Kidney capillary endothelial cell (primary cell): ENCODE results near the gene MAN1A1.
A peak's percentile ranks its signal among the peaks of the same experiment; 100 is the strongest.
"Not testable (repeated sequence)": the region's sequence is repeated elsewhere in the genome, so short reads cannot be mapped to it uniquely, and the experiment has no call there.

Source experiments
- DNase-seq: peaks from one replicate; pipeline ENCODE4 v3.0.0-alpha.2; 2018; ENCODE audit warnings: low spot score

Gene MAN1A1

GRCh38 chr6:119349361-119350201 is at the start of gene MAN1A1:
TSS of gene MAN1A1 (minus strand) at chr6:119349761. CDS start at chr6:119349065, 696 bp downstream.
- peak; percentile 68 for DNase-seq

GRCh38 chr6:119395192-119395591 is 45.6 kb upstream of the MAN1A1 start:
- DNase-seq, result no peak

DNA sequence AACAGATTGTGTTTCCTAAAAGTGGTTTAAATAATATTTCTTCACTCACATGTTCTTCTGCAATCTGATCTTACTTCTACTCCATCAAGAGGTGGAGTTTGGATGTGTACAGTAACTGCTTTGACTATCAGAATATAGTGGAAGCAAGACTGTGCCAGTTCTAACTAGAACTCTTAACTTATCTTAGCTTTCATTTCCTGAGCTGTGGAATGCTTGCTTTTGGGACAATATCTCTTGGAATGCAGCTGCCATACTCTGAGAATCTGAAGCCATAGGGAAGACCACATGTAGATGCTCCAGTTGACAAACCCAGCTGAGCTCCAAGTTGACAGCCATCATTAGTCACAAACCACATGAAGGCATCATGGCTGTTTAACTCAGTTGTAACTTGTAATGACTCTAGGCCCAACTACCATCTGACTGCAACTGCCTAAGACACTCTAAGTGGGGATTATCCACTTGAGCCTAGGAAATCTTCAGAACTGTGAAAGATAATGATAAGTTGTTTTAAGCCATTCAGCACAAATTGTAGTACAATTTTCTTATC is 40.8 kb upstream of the MAN1A1 start:
- DNase-seq, result no peak

DNA sequence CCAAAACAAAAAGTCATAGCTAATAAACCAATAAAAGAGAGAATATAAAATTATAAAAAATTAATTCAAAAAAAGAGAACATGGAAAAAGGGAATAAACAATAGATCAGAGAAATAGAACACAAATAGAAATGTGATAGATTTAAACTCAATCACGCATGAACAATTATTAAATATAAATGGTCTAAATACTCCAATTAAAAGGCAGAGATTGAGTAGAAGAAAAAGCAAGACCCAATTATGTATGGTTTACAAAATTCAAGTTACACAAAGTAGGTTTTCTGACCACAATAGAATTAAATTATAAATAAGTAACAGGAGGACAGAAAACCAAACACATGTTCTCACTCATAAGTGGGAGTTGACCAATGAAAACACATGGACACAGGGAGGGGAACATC is 36.4 kb upstream of the MAN1A1 start:
- no peak for DNase-seq

DNA sequence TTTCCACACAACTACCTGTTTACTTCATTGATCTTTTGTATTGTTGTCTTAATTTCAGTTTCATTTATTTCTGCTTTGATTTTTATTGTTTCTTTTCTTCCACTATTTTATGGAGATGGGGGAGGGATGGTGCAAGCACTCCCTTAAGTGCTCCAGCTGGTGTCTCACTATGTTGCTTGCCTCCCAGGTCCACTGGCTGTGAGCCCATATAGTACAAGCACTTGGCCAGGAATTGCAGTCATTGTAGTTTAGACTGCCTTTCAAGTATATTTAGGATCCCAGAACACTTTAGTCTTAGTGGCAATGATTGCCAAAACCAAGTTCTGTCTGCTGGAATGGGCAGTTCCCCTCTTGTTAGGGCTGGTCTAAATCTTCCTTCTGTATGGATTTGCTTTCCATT is 34.9 kb upstream of the MAN1A1 start:
- DNase-seq, result no peak

GRCh38 chr6:119379809-119380208 is 30.2 kb upstream of the MAN1A1 start:
- DNase-seq, result no peak

DNA sequence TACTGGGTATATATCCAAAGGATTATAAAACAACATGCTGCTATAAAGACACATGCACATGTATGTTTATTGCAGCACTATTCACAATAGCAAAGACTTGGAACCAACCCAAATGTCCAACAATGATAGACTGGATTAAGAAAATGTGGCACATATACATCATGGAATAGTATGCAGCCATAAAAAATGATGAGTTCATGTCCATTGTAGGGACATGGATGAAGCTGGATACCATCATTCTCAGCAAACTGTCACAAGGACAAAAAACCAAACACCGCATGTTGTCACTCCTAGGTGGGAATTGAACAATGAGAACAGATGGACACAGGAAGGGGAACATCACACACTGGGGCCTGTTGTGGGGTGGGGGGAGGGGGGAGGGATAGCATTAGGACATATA is 27.5 kb upstream of the MAN1A1 start:
- not testable (repeated sequence) for DNase-seq

- DNase-seq, result no peak
Observed at GRCh38 chr6:119370080-119370479, 20.5 kb upstream of the MAN1A1 start.

GRCh38 chr6:119368921-119369320 is 19.4 kb upstream of the MAN1A1 start:
- DNase-seq, result no peak

DNA sequence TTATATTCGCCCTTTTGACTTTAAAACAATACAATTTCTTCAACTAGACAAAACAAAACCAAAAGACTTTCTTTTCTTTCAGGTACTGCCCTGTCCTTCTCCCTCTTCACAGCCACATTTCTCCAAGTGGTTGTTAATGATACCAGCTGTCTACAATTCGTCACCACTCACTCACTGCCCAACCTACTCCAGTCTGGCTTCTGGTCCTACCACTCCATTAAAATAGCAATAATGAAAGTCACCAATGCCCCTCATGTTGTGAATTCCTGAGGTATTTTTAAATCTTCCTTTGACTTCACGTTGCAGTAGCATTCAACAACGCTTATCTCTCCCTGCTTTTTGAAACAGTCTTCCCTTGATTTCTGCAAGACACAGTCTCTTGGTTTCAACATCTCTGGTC is 11.6 kb upstream of the MAN1A1 start:
- DNase-seq, result no peak

GRCh38 chr6:119360262-119360915 is 10.8 kb upstream of the MAN1A1 start:
- no peak for DNase-seq

DNA sequence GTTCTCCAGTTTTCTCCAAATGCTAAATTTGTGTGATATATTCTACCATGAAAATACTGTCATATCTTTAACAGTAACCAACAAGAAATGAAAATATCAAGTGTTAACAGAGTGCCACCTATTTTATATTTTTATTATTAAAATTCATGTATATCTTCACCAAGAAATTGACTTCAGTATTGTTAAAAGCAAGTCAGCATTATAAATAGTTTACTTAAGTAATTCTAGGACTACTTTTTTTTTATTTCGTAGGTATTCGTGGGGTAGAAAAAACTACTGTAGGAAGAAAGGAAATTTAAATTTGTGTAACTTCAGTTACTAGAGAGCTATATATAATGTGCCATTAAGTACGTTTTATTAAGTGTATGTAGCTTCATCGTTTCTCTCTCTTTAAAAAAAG is 6.3 kb upstream of the MAN1A1 start:
- no peak for DNase-seq

DNA sequence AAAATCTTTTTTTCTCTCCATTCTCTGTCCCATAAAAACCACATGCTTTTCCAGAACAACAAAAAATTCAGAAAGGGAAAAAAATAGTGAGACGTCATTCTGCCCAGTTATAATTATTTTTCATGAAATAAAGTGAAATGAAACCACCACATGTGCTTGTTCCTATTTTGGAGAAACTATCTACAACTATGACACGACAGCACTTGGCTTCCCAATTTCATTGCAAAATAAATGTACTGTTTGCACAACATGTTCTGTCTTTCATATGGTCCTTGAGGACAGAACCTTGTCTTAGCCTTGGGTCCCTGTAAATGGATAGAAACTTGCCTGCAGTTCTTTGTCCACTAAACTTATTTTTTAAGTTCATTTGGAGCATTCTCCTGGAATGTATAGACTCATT is 5.6 kb upstream of the MAN1A1 start:
- DNase-seq, result no peak

- DNase-seq, result no peak
Observed at GRCh38 chr6:119353696-119354095, 4.1 kb upstream of the MAN1A1 start.

GRCh38 chr6:119352001-119352400 is 2.4 kb upstream of the MAN1A1 start:
- no peak for DNase-seq

DNA sequence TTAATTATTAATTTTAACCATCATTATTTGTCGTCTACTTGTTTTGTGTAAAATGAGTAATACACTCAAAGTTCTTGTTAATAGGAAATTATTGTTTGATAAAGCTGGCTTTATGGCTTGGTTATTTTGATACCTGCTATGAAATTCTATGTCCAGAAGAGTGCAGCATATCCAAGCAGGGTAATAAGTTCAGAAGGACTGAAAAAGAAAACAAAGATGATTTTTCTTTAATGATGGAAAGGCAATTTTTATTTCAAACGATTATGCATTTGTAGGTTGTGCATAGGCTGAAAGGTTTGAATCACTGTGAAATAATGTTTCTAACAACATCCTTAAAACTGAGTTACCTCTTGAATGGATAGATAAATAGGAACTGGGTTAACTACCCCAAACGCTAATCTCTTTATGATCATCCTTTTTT is 1.4 kb upstream of the MAN1A1 start:
- DNase-seq, result peak; percentile 42

GRCh38 chr6:119350202-119350951 is 816 bp upstream of the MAN1A1 start:
- peak; percentile 44 for DNase-seq

- DNase-seq, result no peak
Observed at GRCh38 chr6:119348748-119349360, 707 bp downstream of the MAN1A1 start.

DNA sequence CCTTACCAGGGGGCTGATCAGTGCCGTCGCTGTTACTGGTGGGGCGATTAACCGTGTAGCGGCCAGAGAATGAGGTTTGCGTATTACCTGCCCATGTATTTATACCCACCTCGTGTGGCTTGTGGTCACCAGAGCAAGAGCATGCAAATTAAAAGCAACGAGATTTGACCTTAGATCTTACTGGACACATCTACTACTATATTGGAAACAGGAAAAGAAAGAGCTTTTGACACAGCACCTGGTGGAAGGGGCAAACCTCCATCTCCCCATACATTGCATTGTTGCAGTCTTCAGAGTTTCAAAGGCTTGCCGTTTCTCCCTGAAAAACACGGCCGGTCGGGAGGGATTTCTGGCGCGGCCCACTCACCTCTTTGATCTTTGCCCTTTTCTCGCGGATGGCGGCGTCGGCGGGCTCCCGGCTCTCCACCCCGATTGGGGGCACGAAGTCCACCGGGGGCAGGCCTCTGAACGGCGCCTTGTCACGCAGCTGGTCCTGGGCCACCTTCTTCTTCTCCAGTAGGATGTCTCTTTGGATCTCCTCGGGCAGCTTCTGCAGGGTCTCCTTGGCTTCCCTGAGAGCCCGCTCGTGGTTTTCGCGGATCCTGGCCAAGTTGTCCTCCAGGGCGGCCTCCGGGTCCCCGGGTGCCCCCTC is 1.3 kb downstream of the MAN1A1 start:
- peak; percentile 15 for DNase-seq

DNA sequence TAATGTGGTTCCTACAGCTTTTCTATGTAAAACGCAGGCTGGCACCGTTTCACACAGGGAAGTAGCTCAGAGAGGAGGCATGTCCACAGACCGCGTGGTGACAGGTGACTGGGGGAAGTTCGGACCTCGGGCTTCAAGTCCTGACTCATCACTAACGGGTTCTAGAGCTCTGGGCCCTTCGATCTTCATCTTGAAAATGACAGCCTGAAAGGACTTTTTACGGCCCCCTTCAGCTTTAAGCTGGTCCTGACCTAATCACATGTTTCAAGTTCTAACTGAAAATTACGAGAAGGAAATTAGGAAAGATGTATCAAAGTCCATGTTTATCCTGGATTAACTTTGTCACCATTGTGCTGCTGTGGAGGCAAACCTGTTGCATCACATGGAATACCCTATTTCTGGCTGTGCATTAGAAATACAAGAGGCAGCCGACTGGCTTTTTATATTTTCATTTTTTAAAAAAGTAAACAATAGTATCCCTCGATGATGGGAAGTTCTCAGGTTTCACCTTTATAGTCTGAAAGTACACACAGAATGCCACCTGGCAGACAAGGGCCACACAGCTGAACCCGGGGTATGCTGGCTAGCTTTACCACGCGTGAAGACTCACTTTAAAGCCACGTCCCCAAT is 2.0 kb downstream of the MAN1A1 start:
- peak; percentile 26 for DNase-seq

DNA sequence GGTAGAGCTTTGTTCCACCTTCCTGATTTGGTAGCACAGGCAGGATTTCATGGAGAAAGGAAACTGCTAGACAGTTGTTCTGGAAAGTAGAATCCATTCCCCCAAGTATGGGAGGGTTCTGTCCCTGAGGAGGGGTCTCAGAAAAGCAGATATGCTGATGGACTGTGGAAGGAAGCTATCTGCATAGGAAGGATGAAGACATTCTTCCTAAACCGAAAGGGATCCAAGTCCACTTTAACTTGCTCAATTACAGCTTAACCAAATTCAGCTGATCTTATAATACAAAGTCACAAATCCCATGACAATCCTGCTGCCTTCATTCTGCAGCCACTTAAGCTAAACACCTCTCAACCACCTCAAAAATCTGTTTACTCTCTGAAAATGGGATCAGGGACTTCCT is 2.6 kb downstream of the MAN1A1 start:
- no peak for DNase-seq
